Stimulated activated CD8-positive, alpha-beta memory T cell treated with anti-CD3 and anti-CD28 coated beads, Interleukin-15, amount 100 ng/mL, for 24 hours (primary cell): ENCODE measurements around the gene TK1.

Experiments used
- DNase-seq: peaks from one replicate; pipeline ENCODE4 v3.0.0-alpha.2; 2020; ENCODE audit warnings: low read depth

TK1 gene

GRCh38 chr17:78133179-78133951, 53.5 kb downstream of the TK1 start:
- DNase-seq, result no peak

- no peak for DNase-seq
Measured at GRCh38 chr17:78132767-78133178, 54.1 kb downstream of the TK1 start.

GRCh38 chr17:78132084-78132676, 54.7 kb downstream of the TK1 start:
- DNase-seq, result no peak

GRCh38 chr17:78131172-78132083, 55.4 kb downstream of the TK1 start:
- no peak for DNase-seq

- DNase-seq, result no peak
Measured at GRCh38 chr17:78130437-78131101, 56.3 kb downstream of the TK1 start, which contains the start of gene TMC8. Gene TMC8 (plus strand): TSS chr17:78130771. CDS start chr17:78131589, 818 bp downstream.

GRCh38 chr17:78130090-78130436, 56.8 kb downstream of the TK1 start:
- DNase-seq, result no peak

- no peak for DNase-seq
Measured at GRCh38 chr17:78129351-78130089, 57.3 kb downstream of the TK1 start.

- DNase-seq, result no peak
Measured at GRCh38 chr17:78128551-78129350, 58.1 kb downstream of the TK1 start, which contains the start of gene TMC6. Gene TMC6 (minus strand): TSS chr17:78128755. CDS start chr17:78126832, 1,923 bp downstream.

GRCh38 chr17:78127888-78128550, 58.8 kb downstream of the TK1 start:
- no peak for DNase-seq

- DNase-seq, result no peak
Measured at GRCh38 chr17:78127239-78127887, 59.5 kb downstream of the TK1 start.

- DNase-seq, result no peak
Measured at GRCh38 chr17:78126895-78127238, 60.0 kb downstream of the TK1 start.

- no peak for DNase-seq
Measured at GRCh38 chr17:78125976-78126894, 60.6 kb downstream of the TK1 start.

GRCh38 chr17:78125138-78125913, 61.5 kb downstream of the TK1 start:
- no peak for DNase-seq

- no peak for DNase-seq
Measured at GRCh38 chr17:78124836-78125137, 62.1 kb downstream of the TK1 start.
